VCaP (cell line): Measurements from ENCODE around the gene NEB.

Source experiments
- H3K27ac ChIP-seq: fragments of 450-650 bp; 2 replicates; pipeline ENCODE4 v1.5.1; 2017
- TF ChIP-seq, protein P1 (sequence below): fragments of 450-650 bp; conservative IDR thresholded peaks from 2 replicates; pipeline ENCODE4 v1.5.1; 2017; ENCODE audit warnings: mild to moderate bottlenecking, moderate library complexity

NEB gene

GRCh38 chr2:151472966-151473365, 261.3 kb downstream of the NEB start:
- no peak overlapping the region for H3K27ac ChIP-seq
- TF ChIP-seq, protein P1, sequence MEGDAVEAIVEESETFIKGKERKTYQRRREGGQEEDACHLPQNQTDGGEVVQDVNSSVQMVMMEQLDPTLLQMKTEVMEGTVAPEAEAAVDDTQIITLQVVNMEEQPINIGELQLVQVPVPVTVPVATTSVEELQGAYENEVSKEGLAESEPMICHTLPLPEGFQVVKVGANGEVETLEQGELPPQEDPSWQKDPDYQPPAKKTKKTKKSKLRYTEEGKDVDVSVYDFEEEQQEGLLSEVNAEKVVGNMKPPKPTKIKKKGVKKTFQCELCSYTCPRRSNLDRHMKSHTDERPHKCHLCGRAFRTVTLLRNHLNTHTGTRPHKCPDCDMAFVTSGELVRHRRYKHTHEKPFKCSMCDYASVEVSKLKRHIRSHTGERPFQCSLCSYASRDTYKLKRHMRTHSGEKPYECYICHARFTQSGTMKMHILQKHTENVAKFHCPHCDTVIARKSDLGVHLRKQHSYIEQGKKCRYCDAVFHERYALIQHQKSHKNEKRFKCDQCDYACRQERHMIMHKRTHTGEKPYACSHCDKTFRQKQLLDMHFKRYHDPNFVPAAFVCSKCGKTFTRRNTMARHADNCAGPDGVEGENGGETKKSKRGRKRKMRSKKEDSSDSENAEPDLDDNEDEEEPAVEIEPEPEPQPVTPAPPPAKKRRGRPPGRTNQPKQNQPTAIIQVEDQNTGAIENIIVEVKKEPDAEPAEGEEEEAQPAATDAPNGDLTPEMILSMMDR = no peak

DNA sequence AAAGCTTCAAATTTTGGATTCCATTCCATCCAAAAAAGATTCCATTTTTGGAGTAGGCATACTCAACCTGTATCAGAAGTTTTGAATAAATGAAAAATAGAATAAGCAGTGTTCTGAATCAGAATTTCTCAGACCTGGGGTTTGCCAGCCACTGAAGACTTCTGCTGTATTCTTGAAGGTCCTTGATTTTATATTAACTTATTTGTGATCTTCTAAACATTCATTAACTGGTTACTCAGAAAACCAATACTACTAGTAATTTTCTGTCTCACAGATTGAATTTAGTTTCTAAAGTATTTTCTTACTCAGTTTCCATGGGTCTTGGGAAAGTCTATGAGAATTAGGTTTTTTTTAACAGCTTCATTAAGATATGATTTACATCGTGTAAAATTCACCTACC, 263.7 kb downstream of the NEB start:
- no peak overlapping the region for H3K27ac ChIP-seq
- TF ChIP-seq, protein P1 = no peak

DNA sequence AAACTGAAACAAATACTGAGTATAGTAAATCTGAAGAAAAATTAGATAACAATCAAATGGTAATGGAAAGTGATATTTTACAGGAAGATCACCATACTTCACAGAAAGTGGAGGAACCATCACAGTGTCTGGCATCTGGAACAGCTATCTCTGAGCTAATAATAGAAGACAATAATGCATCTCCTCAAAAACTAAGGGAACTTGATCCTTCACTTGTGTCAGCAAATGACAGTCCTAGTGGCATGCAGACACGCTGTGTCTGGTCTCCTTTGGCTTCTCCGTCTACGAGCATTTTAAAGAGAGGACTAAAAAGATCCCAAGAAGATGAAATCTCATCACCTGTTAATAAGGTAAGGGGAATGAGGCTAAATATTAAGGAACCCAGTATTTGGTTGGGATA, 268.5 kb downstream of the NEB start:
- no peak overlapping the region for H3K27ac ChIP-seq
- TF ChIP-seq, protein P1 = no peak

- no peak overlapping the region for H3K27ac ChIP-seq
- TF ChIP-seq, protein P1 = no peak
Measured at GRCh38 chr2:151459358-151459757, 274.9 kb downstream of the NEB start.

- TF ChIP-seq, protein P1 = no peak
- no peak overlapping the region for H3K27ac ChIP-seq
Measured at GRCh38 chr2:151439127-151439526, 295.1 kb downstream of the NEB start.

GRCh38 chr2:151438506-151438905, 295.8 kb downstream of the NEB start:
- TF ChIP-seq, protein P1 = no peak
- no peak overlapping the region for H3K27ac ChIP-seq

- H3K27ac ChIP-seq = no peak overlapping the region
- TF ChIP-seq, protein P1 = peak; percentile 70
Measured at GRCh38 chr2:151437630-151438029, 296.6 kb downstream of the NEB start.
